Mesenchymal stem cell (in vitro differentiated cells and primary cell): Measurements from ENCODE around the gene RPP38.

ENCODE experiments used
- DNase-seq: peaks from one replicate; pipeline ENCODE4 v3.0.0-alpha.2; 2013
- H2AFZ ChIP-seq: one replicate; pipeline ENCODE4 v1.6.1; 2013; ENCODE audit warnings: low read depth, mild to moderate bottlenecking, control low read depth, inconsistent platforms, low read length, moderate library complexity
- H2AK5ac ChIP-seq: 2 replicates; pipeline ENCODE4 v1.6.1; 2013; ENCODE audit warnings: low read length, moderate library complexity, mild to moderate bottlenecking, inconsistent platforms; ENCODE audit not compliant: severe bottlenecking
- H2BK120ac ChIP-seq: one replicate; pipeline ENCODE4 v1.6.1; 2013; ENCODE audit warnings: low read depth, mild to moderate bottlenecking, inconsistent platforms, low read length, moderate library complexity
- H2BK12ac ChIP-seq, 2 experiments: one replicate each; pipeline ENCODE4 v1.6.1; 2013; ENCODE audit warnings: inconsistent platforms in 2 of 2, low read length in 2 of 2, mild to moderate bottlenecking in 2 of 2, moderate library complexity in 2 of 2, control low read depth in 1 of 2
- H2BK15ac ChIP-seq: one replicate; pipeline ENCODE4 v1.6.1; 2013; ENCODE audit warnings: mild to moderate bottlenecking, low read depth, inconsistent platforms; ENCODE audit not compliant: poor library complexity, severe bottlenecking
- H2BK5ac ChIP-seq: 2 replicates; pipeline ENCODE4 v1.6.1; 2013; ENCODE audit warnings: low read depth, mild to moderate bottlenecking, low read length, control low read depth, inconsistent platforms; ENCODE audit not compliant: poor library complexity, severe bottlenecking
- H3K14ac ChIP-seq, 2 experiments: one replicate each; pipeline ENCODE4 v1.6.1; 2013; ENCODE audit warnings: inconsistent platforms in 2 of 2, low read length in 2 of 2, control low read depth in 1 of 2, mild to moderate bottlenecking in 1 of 2, moderate library complexity in 1 of 2
- H3K18ac ChIP-seq, 2 experiments: one replicate each; pipeline ENCODE4 v1.6.1; 2013; ENCODE audit warnings: inconsistent platforms in 2 of 2, low read length in 2 of 2, control low read depth in 1 of 2, low read depth in 1 of 2, mild to moderate bottlenecking in 1 of 2
- H3K23ac ChIP-seq, 2 experiments: one replicate each; pipeline ENCODE4 v1.6.1; 2013; ENCODE audit warnings: inconsistent platforms in 2 of 2, low read length in 2 of 2, mild to moderate bottlenecking in 2 of 2, moderate library complexity in 2 of 2, control low read depth in 1 of 2
- H3K27ac ChIP-seq: 2 replicates; pipeline ENCODE4 v1.5.1; 2013; ENCODE audit warnings: mild to moderate bottlenecking, moderate library complexity, low read length, control low read depth, inconsistent platforms; ENCODE audit not compliant: poor library complexity, severe bottlenecking
- H3K27me3 ChIP-seq, 2 experiments: 2 replicates each; pipeline versions ENCODE4 v1.6.1 to v1.7.0; 2013; ENCODE audit warnings: low read length in 2 of 2, mild to moderate bottlenecking in 2 of 2, moderate library complexity in 2 of 2, control low read depth in 1 of 2, inconsistent platforms in 1 of 2; ENCODE audit not compliant: control insufficient read depth in 1 of 2, insufficient read depth in 1 of 2
- H3K36me3 ChIP-seq, 2 experiments: 2 replicates each; pipeline versions ENCODE4 v1.6.1 to v1.7.0; 2013; ENCODE audit warnings: low read length in 2 of 2, control low read depth in 1 of 2, inconsistent platforms in 1 of 2, low read depth in 1 of 2, mild to moderate bottlenecking in 1 of 2; ENCODE audit not compliant: insufficient read depth in 2 of 2, control insufficient read depth in 1 of 2
- H3K4ac ChIP-seq, 2 experiments: one replicate each; pipeline ENCODE4 v1.6.1; 2013; ENCODE audit warnings: inconsistent platforms in 2 of 2, low read length in 2 of 2, mild to moderate bottlenecking in 2 of 2, moderate library complexity in 2 of 2, control low read depth in 1 of 2, low read depth in 1 of 2
- H3K4me1 ChIP-seq: 2 replicates; pipeline ENCODE4 v1.6.1; 2013; ENCODE audit warnings: low read depth, low read length, control low read depth; ENCODE audit not compliant: control insufficient read depth, insufficient read depth
- H3K4me2 ChIP-seq: 2 replicates; pipeline ENCODE4 v1.6.1; 2013; ENCODE audit warnings: low read length, mild to moderate bottlenecking, inconsistent platforms; ENCODE audit not compliant: poor library complexity, severe bottlenecking
- H3K4me3 ChIP-seq, 2 experiments: 2 replicates each; pipeline versions ENCODE4 v1.5.1 to v1.7.0; 2013; ENCODE audit warnings: low read length in 2 of 2, mild to moderate bottlenecking in 2 of 2, control low read depth in 1 of 2, low read depth in 1 of 2; ENCODE audit not compliant: insufficient read depth in 1 of 2
- H3K79me1 ChIP-seq: replicated peaks from 2 replicates; pipeline ENCODE4 v1.6.1; 2013; ENCODE audit warnings: mild to moderate bottlenecking, control low read depth, low read length, inconsistent platforms; ENCODE audit not compliant: poor library complexity, severe bottlenecking
- H3K9ac ChIP-seq: 2 replicates; pipeline ENCODE4 v1.7.0; 2013; ENCODE audit warnings: mild to moderate bottlenecking, low read length, moderate library complexity
- H3K9me3 ChIP-seq: 2 replicates; pipeline ENCODE4 v1.7.0; 2013; ENCODE audit warnings: mild to moderate bottlenecking, low read length; ENCODE audit not compliant: control insufficient read depth
- H4K8ac ChIP-seq: one replicate; pipeline ENCODE4 v1.6.1; 2013; ENCODE audit warnings: inconsistent platforms, mild to moderate bottlenecking, low read length, moderate library complexity
- H4K91ac ChIP-seq: one replicate; pipeline ENCODE4 v1.6.1; 2013; ENCODE audit warnings: mild to moderate bottlenecking, low read length, inconsistent platforms
- whole genome bisulfite sequencing: methylation state at CpG from one replicate; pipeline ENCODE4 v1.1.7; 2013; ENCODE audit warnings: mixed read lengths; 5-methylcytosine and 5-hydroxymethylcytosine counted together

The RPP38 gene

GRCh38 chr10:15092855-15093408 lies 4.2 kb upstream of the RPP38 start:
- WGBS, result 89% methylated on average over 15 of the region's 16 CpGs
- DNase-seq, result no peak
- no peak overlapping the region for H2BK5ac ChIP-seq

GRCh38 chr10:15096661-15097010 lies 519 bp upstream of the RPP38 start:
- peak overlapping the region; percentile 3 for H4K8ac ChIP-seq
- 7% methylated on average over 11 of the region's 11 CpGs for WGBS
- H3K23ac ChIP-seq, result peak overlapping the region in 1 of 2 experiments; percentile 64
- H3K36me3 ChIP-seq, result peaks cover 3 to 14% of the 10 kb centered on the region in 2 experiments
- peaks cover 0 to 3% of the 10 kb centered on the region in 2 experiments for H3K27me3 ChIP-seq
- no peak overlapping the region for H4K91ac ChIP-seq
- peak overlapping the region; percentile 54 for H3K27ac ChIP-seq
- H3K9ac ChIP-seq, result peak overlapping the region; percentile 100
- H2AK5ac ChIP-seq, result no peak overlapping the region
- H3K4me3 ChIP-seq, result peak overlapping the region; percentile 65 to 99
- H3K18ac ChIP-seq, result peak overlapping the region in 1 of 2 experiments; percentile 30
- no peaks in the 10 kb centered on the region for H3K9me3 ChIP-seq
- peak overlapping the region; percentile 92 for H2AFZ ChIP-seq
- no peak for DNase-seq
- H3K4me2 ChIP-seq, result peak overlapping the region; percentile 95
- no peak overlapping the region for H2BK120ac ChIP-seq
- H3K4ac ChIP-seq, result no peak overlapping the region
- no peak overlapping the region for H2BK15ac ChIP-seq
- H2BK5ac ChIP-seq, result no peak overlapping the region
- H3K79me1 ChIP-seq, result peaks cover 6% of the 10 kb centered on the region
- peaks cover 5% of the 10 kb centered on the region for H3K4me1 ChIP-seq
- peak overlapping the region in 1 of 2 experiments; percentile 21 for H2BK12ac ChIP-seq
- H3K14ac ChIP-seq, result no peak overlapping the region

More at GRCh38 chr10:15092855-15093408, 4.2 kb upstream of the RPP38 start:
- no peak overlapping the region for H4K91ac ChIP-seq
- H3K4me1 ChIP-seq, result peaks cover 4% of the 10 kb centered on the region
- H3K4me3 ChIP-seq, result no peak overlapping the region
- no peak overlapping the region for H2AFZ ChIP-seq
- no peak overlapping the region for H3K18ac ChIP-seq
- H3K27ac ChIP-seq, result no peak overlapping the region
- H2BK12ac ChIP-seq, result no peak overlapping the region
- no peak overlapping the region for H4K8ac ChIP-seq
- no peak overlapping the region for H3K4me2 ChIP-seq
- H3K14ac ChIP-seq, result no peak overlapping the region
- H2BK120ac ChIP-seq, result no peak overlapping the region
- no peak overlapping the region for H2BK15ac ChIP-seq
- H3K9ac ChIP-seq, result no peak overlapping the region
- H2AK5ac ChIP-seq, result no peak overlapping the region
- H3K27me3 ChIP-seq, result peaks cover 0 to 3% of the 10 kb centered on the region in 2 experiments
- no peak overlapping the region for H3K4ac ChIP-seq
- H3K79me1 ChIP-seq, result peaks cover 4% of the 10 kb centered on the region
- H3K36me3 ChIP-seq, result no peaks in the 10 kb centered on the region
- no peak overlapping the region for H3K23ac ChIP-seq
- H3K9me3 ChIP-seq, result no peaks in the 10 kb centered on the region

GRCh38 chr10:15099886-15100285 lies 2.7 kb downstream of the RPP38 start:
- no peak overlapping the region for H3K14ac ChIP-seq
- H2BK120ac ChIP-seq, result no peak overlapping the region
- no peaks in the 10 kb centered on the region for H3K27me3 ChIP-seq
- H3K4me3 ChIP-seq, result no peak overlapping the region
- 97% methylated on average over 4 of the region's 4 CpGs for WGBS
- peaks cover 12% of the 10 kb centered on the region for H3K79me1 ChIP-seq
- no peak overlapping the region for H2BK15ac ChIP-seq
- H2BK5ac ChIP-seq, result no peak overlapping the region
- no peak overlapping the region for H3K18ac ChIP-seq
- DNase-seq, result no peak
- H4K8ac ChIP-seq, result no peak overlapping the region
- H3K27ac ChIP-seq, result no peak overlapping the region
- no peak overlapping the region for H2AFZ ChIP-seq
- no peak overlapping the region for H4K91ac ChIP-seq
- no peak overlapping the region for H3K4me2 ChIP-seq
- no peak overlapping the region for H2AK5ac ChIP-seq
- no peak overlapping the region for H3K23ac ChIP-seq
- H3K9ac ChIP-seq, result peak overlapping the region; percentile 51
- H3K9me3 ChIP-seq, result no peaks in the 10 kb centered on the region
- no peak overlapping the region for H2BK12ac ChIP-seq
- H3K4me1 ChIP-seq, result peaks cover 5% of the 10 kb centered on the region
- H3K4ac ChIP-seq, result no peak overlapping the region
- peaks cover 17 to 41% of the 10 kb centered on the region in 2 experiments for H3K36me3 ChIP-seq

DNA sequence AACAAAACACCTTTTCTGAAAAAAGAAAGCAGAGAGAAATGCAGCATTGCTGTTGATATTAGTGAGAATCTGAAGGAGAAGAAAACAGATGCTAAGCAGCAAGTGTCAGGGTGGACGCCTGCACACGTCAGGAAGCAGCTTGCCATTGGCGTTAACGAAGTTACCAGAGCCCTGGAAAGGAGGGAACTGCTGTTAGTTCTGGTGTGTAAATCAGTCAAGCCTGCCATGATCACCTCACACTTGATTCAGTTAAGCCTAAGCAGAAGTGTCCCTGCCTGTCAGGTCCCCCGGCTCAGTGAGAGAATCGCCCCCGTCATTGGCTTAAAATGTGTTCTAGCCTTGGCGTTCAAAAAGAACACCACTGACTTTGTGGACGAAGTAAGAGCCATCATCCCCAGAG lies 6.4 kb downstream of the RPP38 start:
- Histone ChIP-seq H3K18ac (no peak overlapping the region), H3K27me3 (no peaks in the 10 kb centered on the region), H3K4me3 (no peak overlapping the region), H2BK120ac (no peak overlapping the region), H2AFZ (no peak overlapping the region), H3K9me3 (no peaks in the 10 kb centered on the region), H3K4me2 (no peak overlapping the region), H3K23ac (no peak overlapping the region), H2BK12ac (no peak overlapping the region), H4K91ac (no peak overlapping the region), H4K8ac (no peak overlapping the region), H3K9ac (no peak overlapping the region), H3K27ac (no peak overlapping the region), H2AK5ac (no peak overlapping the region), H3K4ac (no peak overlapping the region), H3K4me1 (peaks cover 2% of the 10 kb centered on the region), H3K36me3 (peaks cover 28 to 72% of the 10 kb centered on the region in 2 experiments), H2BK5ac (no peak overlapping the region), H2BK15ac (no peak overlapping the region), H3K79me1 (peaks cover 10% of the 10 kb centered on the region), H3K14ac (no peak overlapping the region)
- WGBS, result 90% methylated on average over 9 of the region's 9 CpGs
- DNase-seq, result no peak
